ENCODE data around the gene OR51B6. TPM values are rescaled to one million over a fixed set of nuclear protein-coding genes. Genes with fewer than 3 reads are reported as not detected.
"Not testable (repeated sequence)": the region's sequence is repeated elsewhere in the genome, so short reads cannot be mapped to it uniquely, and the experiment has no call there.

OR51B6 gene
- total RNA-seq, 1 donor: not detected

- Histone ChIP-seq H3K27ac (ENCODE audit: low read depth, low read length) (peak overlapping the region; percentile 5), H2AFZ (ENCODE audit: low read length) (peak overlapping the region; percentile 6), H3K36me3 (ENCODE audit: insufficient read depth, low read length) (no peaks in the 10 kb centered on the region), H3K4me2 (ENCODE audit: insufficient read depth, low read length) (no peak overlapping the region), H3K79me2 (ENCODE audit: insufficient read depth, low read length) (no peaks in the 10 kb centered on the region), H3K27me3 (ENCODE audit: insufficient read depth, low read length) (no peaks in the 10 kb centered on the region), H3K4me1 (ENCODE audit: insufficient read depth, low read length) (peaks cover 19% of the 10 kb centered on the region), H3K9me3 (ENCODE audit: low read depth, low read length) (no peaks in the 10 kb centered on the region), H3K4me3 (ENCODE audit: insufficient read depth, low read length) (no peak overlapping the region), H4K20me1 (ENCODE audit: insufficient read depth, low read length) (no peaks in the 10 kb centered on the region)
- TF ChIP-seq CTCF (IDR thresholded peaks at IDR 0.05; ENCODE audit: extremely low read depth, low read depth, low read length): no peak
- DNase-seq (ENCODE audit: insufficient read length, low spot score, missing footprints): no peak
Measured at GRCh38 chr11:5349550-5349949, 1.8 kb upstream of the OR51B6 start.

GRCh38 chr11:5356031-5356430, 4.7 kb downstream of the OR51B6 start:
- H3K4me1 ChIP-seq (ENCODE audit: insufficient read depth, low read length); H2AFZ ChIP-seq (ENCODE audit: low read length); H3K79me2 ChIP-seq (ENCODE audit: insufficient read depth, low read length); H3K27ac ChIP-seq (ENCODE audit: low read depth, low read length); H3K27me3 ChIP-seq (ENCODE audit: insufficient read depth, low read length); H4K20me1 ChIP-seq (ENCODE audit: insufficient read depth, low read length); H3K4me3 ChIP-seq (ENCODE audit: insufficient read depth, low read length); H3K36me3 ChIP-seq (ENCODE audit: insufficient read depth, low read length); H3K4me2 ChIP-seq (ENCODE audit: insufficient read depth, low read length); DNase-seq (ENCODE audit: insufficient read length, low spot score, missing footprints); H3K9me3 ChIP-seq (ENCODE audit: low read depth, low read length): not testable (repeated sequence)

- H3K79me2 ChIP-seq (ENCODE audit: insufficient read depth, low read length): no peaks in the 10 kb centered on the region
- peak overlapping the region; percentile 91 for H3K27ac ChIP-seq (ENCODE audit: low read depth, low read length)
- peaks cover 45% of the 10 kb centered on the region for H3K4me1 ChIP-seq (ENCODE audit: insufficient read depth, low read length)
- H4K20me1 ChIP-seq (ENCODE audit: insufficient read depth, low read length): no peaks in the 10 kb centered on the region
- no peak for TF ChIP-seq CTCF (IDR thresholded peaks at IDR 0.05; ENCODE audit: extremely low read depth, low read depth, low read length)
- DNase-seq (ENCODE audit: insufficient read length, low spot score, missing footprints): no peak
- no peaks in the 10 kb centered on the region for H3K27me3 ChIP-seq (ENCODE audit: insufficient read depth, low read length)
- no peak overlapping the region for H3K4me2 ChIP-seq (ENCODE audit: insufficient read depth, low read length)
- no peak overlapping the region for H3K4me3 ChIP-seq (ENCODE audit: insufficient read depth, low read length)
- H3K9me3 ChIP-seq (ENCODE audit: low read depth, low read length): no peaks in the 10 kb centered on the region
- H2AFZ ChIP-seq (ENCODE audit: low read length): peak overlapping the region; percentile 20
- no peaks in the 10 kb centered on the region for H3K36me3 ChIP-seq (ENCODE audit: insufficient read depth, low read length)
Measured at GRCh38 chr11:5362017-5362625, 10.8 kb downstream of the OR51B6 start.

GRCh38 chr11:5363679-5364078, 12.4 kb downstream of the OR51B6 start:
- H2AFZ ChIP-seq (ENCODE audit: low read length): no peak overlapping the region
- H4K20me1 ChIP-seq (ENCODE audit: insufficient read depth, low read length): no peaks in the 10 kb centered on the region
- peak overlapping the region; percentile 91 for H3K27ac ChIP-seq (ENCODE audit: low read depth, low read length)
- no peaks in the 10 kb centered on the region for H3K79me2 ChIP-seq (ENCODE audit: insufficient read depth, low read length)
- no peaks in the 10 kb centered on the region for H3K27me3 ChIP-seq (ENCODE audit: insufficient read depth, low read length)
- peaks cover 59% of the 10 kb centered on the region for H3K4me1 ChIP-seq (ENCODE audit: insufficient read depth, low read length)
- no peak overlapping the region for H3K4me3 ChIP-seq (ENCODE audit: insufficient read depth, low read length)
- DNase-seq (ENCODE audit: insufficient read length, low spot score, missing footprints): no peak
- no peak for TF ChIP-seq CTCF (IDR thresholded peaks at IDR 0.05; ENCODE audit: extremely low read depth, low read depth, low read length)
- no peaks in the 10 kb centered on the region for H3K9me3 ChIP-seq (ENCODE audit: low read depth, low read length)
- H3K36me3 ChIP-seq (ENCODE audit: insufficient read depth, low read length): no peaks in the 10 kb centered on the region
- peak overlapping the region; percentile 12 for H3K4me2 ChIP-seq (ENCODE audit: insufficient read depth, low read length)
